PFSK-1 (cell line): ENCODE data around the gene GDPD1.

Experiments
- SIN3A ChIP-seq: IDR thresholded peaks from 2 replicates; pipeline ENCODE4 v1.6.1; 2012; ENCODE audit warnings: mild to moderate bottlenecking, low read length, moderate library complexity, borderline replicate concordance; ENCODE audit not compliant: insufficient read depth
- TAF1 ChIP-seq: IDR thresholded peaks from 2 replicates; pipeline ENCODE4 v1.6.1; 2012; ENCODE audit warnings: low read length, control low read depth, borderline replicate concordance; ENCODE audit not compliant: insufficient read depth

DNA sequence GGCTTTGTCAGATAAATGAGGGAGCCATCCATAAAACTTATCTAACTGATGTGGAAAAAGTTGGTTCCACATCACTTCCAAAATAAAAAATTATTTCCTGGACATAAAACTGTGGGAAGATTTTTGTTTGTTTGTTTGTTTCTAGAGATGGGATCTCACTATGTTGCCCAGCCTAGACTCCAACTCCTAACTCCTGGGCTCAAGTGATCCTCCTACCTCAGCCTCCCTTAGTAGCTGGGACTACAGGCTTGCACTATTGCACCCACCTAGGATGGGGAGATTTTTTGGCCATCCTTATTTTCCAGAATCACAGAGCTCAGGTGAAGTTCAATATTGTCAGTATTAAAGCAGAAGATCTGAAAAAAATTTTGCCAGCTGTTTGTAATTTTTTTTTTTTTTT lies 34.3 kb upstream of the GDPD1 start:
- no peak for TF ChIP-seq TAF1
- TF ChIP-seq SIN3A: no peak
